HG03175 (cell line): Measurements from ENCODE around the gene MYOCD.

ENCODE experiments used
- ATAC-seq: cut with Tn5 transposase; IDR thresholded peaks from one replicate; pipeline ENCODE4 v1.9.1; 2021; ENCODE audit warnings: mild to moderate bottlenecking, moderate library complexity; ENCODE audit not compliant: unreplicated experiment

Gene MYOCD

DNA sequence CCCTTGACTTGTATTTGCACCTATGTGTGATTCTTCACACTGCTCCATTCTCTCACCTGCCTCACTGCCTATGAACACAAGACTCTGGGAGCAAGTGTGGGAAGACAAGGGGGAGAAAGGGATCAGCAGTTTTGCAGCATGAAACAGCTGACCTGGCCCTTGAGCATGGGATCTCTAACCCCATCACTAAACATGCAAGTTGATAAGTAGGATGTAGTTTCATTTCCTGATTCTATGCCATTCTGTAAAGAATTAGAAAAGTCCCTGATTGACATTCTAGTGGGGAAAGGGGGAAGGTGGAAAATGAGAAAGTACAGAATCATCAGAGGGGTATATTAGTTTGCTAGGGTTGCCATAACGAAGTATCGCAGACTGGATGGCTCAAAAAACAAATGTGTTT lies 25.3 kb upstream of the MYOCD start:
- no peak for ATAC-seq

DNA sequence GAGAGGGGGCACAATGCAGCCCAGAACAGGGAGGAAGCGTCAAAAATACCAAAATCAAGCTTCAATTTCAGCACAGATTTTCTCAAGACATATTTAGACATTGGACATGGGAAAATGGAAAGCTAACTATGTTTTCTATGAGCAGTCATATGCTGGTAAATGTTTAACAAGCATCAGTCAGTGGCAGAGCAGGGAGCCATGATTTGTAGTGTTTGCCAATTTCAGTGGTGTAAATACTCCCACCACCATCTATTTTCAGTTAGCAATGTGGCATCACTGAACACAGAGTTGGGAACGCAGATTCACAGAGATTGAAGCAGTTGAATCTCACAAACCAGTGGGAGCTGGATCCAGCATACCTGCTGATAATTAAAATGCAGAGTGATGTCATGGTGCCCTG lies 24.6 kb upstream of the MYOCD start:
- ATAC-seq, result no peak

DNA sequence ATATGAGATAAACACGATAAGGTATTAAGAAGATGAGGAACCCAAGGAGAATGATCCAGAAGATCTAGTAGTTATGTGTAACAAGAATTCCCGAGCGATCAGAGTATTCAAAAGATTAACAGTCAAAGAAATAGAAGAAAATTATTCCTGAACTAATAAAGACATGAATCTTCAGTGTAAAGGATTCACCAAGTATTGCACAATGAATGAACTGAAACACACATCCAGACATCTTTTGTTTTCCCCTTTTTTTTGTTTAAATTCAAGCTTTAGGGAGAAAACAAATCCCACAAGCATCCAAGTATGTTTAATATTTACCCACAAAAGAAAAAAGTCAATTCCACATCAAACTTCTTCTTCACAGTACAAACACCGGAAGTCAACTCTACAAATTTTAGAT lies 23.7 kb upstream of the MYOCD start:
- no peak for ATAC-seq

DNA sequence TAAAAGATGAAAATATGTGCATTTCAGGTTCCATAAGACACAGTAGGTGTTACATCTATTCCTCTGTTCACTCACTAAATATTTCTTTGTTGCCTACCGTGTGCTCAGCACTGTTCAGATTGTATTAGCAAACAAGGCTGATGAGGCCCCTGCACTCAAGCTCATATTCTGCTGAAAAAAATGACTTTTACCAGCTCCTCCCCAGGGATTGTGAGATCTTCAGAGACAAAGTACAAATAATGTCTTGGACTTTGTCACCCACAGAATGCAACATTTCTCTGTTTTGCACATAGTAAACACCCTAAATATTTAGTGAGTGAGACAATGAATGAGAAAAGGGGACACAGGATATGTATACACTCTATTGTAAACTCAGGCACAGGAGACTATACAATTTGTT lies 21.9 kb upstream of the MYOCD start:
- ATAC-seq, result no peak

DNA sequence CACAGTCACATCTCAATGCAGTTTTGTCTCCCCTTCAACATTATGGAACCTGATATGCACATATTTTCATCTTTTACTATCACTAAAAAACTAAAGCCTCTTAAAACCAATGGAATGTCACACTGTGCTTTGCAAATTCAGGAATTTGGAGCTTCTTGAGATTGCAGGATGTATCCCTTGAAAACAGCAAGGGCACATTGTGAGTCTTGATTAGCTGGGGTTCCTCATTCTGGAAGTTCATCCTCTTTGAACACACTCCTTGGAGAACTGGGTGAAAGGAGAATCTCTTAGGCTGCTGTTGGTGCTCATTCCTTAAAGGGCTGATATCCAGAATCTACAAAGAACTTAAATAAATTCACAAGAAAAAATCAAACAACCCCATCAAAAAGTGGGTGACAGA lies 21.1 kb upstream of the MYOCD start:
- no peak for ATAC-seq

DNA sequence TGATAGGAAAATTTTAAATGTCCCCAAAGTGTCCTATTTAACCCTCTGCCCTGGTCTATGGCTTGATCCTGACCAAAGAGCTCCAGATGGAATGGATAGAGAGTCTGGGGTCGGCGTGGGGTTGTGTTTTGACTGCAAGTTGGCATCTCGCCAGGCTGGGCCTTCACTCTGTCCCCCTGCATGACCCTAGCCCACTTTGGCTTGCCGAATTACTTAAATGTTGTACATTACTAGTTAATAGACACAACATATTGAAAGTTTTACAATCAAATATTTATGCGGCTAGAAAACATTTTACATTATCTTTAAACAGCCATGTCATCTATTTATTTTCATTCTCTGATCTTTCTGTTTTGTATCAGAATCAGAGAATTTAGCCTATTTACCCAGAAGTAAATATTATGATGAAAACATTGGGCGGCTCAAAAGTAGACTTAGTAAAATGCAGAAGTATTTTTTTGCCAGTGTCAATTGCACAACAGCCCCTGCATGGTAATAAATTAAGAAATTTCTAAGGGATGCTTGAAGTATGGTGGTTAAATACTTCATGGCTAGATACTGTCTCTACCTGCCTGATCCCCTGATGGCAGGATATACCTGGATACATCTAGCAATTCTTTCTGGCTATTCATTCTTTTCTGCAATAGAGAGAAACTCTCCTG lies 18.8 kb upstream of the MYOCD start:
- ATAC-seq, result no peak

DNA sequence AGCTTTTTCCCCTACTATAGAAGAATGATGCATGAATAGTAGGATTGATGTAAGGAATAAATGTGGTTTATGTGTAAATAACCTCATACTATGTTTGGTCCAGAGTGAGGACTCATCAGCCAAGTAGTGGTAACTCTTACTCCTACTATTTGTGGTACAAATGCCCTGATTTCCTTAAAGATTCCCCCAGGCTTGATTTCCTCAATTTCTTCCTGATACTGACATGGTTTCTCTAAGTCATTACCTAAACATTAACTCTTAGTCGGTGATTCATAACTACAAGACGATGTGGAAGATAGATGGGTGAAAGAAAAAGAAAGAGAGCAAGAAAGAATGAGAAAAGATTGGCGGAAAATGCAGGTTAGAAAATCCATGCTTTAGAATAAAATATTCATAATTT lies 17.2 kb upstream of the MYOCD start:
- ATAC-seq, result no peak

DNA sequence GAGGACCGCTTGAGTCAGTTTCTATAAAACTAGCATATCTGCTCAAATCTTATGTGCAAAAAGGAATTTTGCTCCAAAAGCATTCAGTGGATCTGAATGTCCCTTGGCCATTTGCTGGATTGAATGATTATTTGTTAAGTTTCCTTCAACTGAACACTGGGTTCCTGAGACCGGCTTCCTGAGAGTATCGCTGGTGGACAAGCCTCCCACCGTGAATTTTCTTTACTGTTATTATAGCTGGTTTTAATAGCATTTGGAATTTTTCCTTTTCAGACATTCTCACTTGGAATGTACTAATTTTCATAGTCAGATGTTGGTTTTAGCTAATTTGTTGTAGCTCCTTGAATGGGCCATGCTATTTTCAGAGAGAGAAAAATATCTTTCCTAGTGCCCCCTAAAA lies 9.8 kb upstream of the MYOCD start:
- no peak for ATAC-seq

DNA sequence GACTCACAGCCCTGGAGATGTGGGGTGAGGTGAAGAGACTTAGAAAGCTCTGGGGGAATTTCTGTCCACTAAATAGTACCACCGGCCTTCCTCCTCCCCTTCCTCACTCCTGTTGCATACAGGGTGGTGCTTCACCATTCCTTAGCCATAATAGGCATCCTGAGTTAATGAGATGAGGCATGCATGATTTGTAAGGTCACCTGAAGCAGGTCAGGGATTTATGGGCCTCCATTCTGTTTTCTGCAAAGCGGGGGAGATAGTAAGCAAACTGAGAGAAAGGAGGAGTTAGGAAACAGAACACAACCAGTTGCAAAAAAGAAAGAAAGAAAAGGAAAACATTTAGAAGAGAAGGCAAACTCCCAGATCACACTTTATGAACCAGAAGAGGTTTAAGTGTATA lies 9.3 kb upstream of the MYOCD start:
- no peak for ATAC-seq

DNA sequence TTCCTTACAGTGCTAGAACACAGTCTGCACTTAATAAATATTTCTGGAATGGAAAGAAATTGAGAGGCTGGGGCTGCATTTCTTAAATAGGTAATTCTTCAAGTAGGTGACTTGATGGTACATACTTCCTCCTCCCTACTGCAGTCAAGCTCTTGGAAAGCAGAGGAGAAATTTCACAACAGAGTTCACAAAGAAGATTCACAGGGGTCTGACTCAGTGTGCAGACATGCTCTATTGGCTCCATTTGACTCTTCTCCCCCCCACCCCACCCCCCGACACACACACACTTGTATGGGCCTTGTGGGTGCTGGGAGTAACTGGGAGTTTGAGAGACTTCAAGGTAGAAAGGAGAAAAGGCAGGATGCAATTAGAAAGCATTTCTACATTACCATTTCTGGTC lies 6.2 kb upstream of the MYOCD start:
- no peak for ATAC-seq

DNA sequence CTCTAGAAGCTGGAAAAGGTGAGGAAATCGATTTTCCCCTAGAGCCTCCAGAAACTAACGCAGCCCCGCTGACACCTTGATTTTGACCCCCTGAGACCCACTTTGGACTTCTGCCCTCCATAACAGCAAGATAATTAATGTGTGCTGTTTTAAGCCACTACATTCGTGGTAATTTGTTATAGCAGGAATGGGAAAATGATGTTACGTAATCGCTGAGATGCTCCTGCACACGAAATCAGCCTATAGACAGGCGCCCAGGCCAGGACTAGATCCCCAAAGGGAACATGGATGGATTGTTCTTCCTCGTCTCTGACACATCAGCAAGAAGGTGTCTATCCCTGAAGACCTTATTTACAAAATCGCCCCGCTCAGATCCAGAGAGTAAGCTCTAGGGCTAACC lies 1.4 kb upstream of the MYOCD start:
- ATAC-seq, result no peak

DNA sequence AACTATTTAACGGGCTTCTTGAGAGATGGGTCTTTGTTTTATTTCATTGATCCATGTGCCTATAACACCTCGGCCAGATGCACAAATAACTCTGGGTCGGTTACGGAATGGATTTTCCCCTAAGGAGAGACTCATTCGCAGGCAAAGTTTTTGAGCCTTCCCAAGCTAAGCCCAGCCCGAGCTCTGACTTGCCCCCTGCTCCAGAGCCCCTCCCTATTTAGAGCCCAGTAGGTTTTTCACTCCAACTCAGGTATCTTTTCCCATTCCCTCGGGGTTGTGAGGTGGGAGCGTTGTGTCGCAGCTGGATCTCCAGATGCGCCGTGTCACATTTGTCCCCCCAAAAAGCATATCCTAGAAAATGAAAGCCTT lies 812 bp upstream of the MYOCD start:
- no peak for ATAC-seq

DNA sequence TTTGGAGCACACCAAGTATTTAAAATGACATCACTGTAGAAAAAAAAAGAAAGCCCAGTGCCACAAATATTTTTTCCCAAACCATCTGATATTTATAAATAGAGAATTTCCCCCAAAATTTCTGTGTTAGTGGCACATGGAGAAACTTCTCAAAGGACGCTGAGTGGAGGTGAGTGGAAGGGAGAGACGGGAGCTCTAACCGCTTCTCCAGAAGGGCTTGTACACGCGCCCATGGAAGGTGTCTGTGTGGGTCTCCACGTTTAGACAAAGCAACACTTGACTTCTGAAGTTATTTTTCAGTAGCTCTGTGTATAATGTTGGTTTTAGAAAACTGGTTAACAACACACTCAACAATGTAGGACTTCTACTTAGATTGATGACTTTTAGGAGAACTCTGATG lies 1.0 kb downstream of the MYOCD start:
- ATAC-seq, result no peak

DNA sequence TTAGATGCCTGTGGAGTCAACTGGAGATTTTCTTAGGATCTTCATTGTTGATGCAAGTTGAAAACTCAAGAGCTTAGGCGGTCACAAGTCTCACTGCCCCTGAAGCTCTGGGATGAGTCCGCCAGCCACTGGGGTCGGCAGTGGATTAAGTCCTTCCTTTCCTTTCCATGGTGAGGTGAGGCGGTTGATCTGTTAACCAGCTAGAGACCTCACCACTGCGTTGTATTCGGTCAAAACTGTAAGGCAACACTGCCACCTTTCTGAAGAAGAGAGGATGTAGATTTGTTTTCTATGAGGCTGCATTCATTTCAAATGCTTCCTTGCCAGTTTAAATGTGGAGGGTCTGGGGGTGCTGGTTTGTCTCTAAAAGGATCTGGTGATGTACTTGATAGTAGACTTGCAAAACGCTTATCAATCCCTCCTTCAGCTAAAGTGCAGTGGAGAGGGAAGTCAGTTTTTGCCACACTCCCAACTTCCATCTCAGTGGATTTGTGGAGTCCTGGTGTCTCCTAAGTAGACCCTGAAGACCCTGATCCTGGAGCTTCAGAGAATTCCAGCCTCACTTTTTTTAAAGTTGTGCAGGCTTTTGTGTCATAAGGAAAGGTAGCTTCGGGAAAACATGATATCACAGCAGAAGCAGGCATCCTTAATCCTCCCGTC lies 1.7 kb downstream of the MYOCD start:
- no peak for ATAC-seq

DNA sequence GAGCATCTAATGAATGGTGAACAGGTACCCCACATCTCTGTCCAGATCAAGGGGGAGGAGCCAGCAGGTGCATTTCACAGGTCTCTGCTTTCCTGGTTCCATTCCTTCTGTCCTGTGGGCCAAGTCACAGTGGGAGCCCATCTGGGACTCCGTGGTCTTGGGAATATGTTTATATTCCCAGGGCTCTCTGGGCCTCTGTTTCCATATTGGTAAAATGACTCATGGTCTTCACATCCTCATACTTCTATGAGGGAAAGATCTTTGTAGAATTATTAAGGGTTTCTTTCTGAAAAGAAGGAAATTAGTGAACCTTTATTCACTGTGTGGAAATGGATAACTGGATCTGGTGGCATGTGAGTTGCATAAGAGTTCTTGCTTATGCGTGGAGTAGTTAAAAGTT lies 6.2 kb downstream of the MYOCD start:
- no peak for ATAC-seq

DNA sequence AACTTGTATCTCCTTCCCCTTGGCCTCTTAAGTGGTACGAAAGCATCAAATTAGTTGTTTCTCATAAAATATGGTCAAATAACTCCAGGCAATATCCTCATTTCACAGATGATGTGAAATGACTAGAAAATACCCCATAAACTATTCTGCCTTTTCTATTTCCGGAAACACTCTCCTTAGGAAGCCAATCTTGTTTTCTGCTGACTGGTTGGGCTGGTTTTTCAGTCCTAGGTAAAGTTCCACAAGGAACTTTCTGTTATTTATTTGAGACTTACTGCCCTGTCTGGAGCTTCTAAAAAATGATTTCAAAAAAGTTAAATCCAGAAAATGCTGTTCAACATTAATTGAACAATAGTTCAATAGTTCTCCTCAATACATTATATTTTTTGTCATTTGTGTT lies 7.3 kb downstream of the MYOCD start:
- ATAC-seq, result no peak

DNA sequence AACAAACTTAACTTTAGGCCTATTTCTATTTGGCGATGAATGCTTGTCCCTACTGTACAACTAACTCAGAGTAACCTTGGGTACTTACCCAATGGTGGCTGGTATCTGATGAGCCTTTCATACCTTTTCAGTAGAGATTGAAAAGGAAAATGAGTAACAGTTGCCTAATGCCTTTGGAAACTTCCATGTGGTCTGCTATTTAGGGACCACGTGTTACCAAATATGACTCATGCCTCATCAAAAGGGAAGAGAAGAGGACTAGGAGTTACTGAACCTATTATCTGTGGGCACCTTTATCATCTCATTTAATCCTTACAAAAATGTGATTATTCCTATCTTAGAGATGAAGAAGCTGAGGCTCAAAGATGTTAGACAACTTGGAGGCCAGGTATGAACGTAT lies 8.1 kb downstream of the MYOCD start:
- no peak for ATAC-seq

DNA sequence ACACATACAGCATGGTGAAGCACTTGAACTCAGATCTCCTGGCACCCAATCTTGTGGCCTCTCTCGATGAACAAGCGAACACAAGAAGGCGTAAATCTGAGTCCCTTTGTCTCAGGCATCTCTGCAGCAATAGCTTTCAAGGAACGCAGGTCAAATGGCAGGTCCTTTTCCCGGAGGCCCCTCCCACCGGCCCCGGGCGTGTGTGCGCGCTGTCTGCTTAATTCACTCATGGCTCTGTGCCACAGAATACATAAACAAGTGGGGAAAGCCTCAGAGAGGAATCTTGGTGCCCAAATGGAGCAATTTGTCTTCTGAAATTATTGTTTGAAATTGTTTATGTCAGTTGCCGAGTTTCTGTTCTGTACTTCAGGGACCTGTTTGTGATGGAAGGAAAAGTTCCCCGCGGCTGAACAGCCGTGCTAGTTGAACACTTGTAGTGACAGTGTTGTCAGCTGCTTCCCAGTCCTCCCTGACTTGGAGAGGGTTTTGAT lies 14.8 kb downstream of the MYOCD start:
- no peak for ATAC-seq

DNA sequence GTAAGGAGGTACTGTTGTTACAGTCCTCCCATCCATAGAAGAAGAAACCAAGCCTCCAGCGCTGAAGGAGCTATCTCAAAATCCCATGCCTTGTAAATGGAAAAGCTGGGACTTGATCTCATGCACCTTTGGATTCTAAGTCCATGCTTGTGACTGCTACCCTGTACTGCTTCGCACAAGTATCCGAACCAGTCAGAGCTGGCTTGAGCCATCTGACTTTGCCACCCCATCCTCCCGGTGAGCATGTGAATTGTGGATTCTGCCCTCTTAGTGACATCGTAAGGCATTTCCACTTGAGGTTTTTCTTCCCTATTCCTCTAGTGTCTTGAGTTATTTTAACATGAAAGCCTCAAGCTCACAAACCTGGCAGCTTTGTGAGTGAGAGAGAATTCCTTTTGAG lies 15.3 kb downstream of the MYOCD start:
- ATAC-seq, result no peak

DNA sequence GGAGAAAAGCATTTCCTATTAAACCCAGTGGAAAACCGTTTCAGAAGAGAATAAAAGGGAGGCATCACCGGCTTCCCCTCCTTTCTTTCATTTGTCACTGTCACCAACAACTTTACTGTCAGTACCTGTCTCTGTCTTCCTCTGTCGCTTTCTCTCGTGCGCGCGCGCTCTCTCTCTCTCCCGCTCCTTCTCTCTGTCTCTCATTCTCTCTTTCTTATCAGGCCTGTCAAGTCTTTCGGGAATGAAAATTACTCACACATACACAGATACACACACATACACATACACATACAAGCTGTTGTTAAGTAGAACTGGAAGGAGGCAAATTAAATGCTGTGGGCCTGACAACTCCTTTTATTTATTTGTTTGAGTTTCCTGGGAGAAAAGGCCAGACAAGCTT lies 17.6 kb downstream of the MYOCD start:
- no peak for ATAC-seq

DNA sequence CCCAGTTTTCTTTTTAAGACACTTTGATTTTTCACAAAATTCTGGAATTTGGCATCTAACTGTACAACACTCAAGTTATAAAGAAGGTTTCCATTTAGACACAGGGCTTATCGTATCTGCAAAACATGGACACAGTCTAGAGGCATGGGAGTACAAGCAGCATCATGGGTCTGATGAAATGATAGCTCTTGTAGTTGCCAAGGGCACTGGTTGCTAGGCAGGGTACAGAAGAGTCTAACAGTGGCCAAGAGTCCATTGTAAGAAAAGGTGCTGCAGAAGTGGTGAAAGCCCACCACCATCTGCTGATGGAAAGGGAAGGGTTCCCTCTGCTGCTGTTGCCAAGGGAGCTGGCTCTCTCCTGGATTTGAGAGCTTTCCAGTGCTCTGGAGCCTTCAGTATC lies 20.8 kb downstream of the MYOCD start:
- ATAC-seq, result no peak

DNA sequence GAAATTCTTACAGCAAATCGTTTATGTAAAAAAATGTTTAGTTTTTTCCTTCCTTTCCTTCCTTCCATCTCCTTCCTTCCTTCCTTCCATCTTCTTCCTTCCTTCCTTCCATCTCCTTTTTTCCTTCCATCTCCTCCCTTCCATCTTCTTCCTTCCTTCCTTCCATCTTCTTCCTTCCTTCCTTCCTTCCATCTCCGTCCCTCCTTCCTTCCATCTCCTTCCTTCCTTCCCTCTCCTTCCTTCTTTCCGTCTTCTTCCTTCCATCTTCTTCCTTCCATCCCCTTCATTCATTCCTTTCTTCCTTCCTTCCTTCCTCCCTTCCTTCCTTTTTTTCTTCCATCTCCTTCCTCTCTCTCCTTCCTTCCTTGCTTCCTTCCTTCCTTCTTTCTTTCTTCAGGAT lies 22.7 kb downstream of the MYOCD start:
- no peak for ATAC-seq

DNA sequence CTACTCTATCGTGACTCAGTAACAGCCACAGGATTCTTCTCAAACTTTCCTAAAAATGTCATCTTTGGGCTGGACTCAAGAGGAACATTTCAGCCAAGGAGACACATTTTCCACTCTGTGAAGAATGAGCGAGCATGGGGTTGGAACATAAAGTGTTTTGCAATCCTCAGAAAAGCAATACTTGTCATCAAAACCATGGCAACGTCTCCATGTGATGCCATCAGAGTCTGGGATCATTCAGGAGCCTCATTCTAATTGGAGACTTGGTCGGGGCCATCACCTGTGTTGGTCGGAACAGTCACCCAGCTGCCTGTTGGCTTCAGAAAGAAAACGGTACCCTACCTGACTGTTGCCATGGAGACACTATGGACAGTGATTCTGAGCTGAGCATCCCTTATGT lies 25.5 kb downstream of the MYOCD start:
- no peak for ATAC-seq
